Fibroblast of lung (primary cell): ENCODE data around the gene NLRC5.

ENCODE experiments used
- CTCF ChIP-seq, 2 donors: IDR thresholded peaks in 1 of 2; conservative IDR thresholded peaks in 1 of 2; 1 replicate in 1 of 2; 2 replicates in 1 of 2; pipeline ENCODE4 v1.5.1; 2011 to 2012; ENCODE audit warnings: low read length in 2 of 2, control low read depth in 1 of 2, inconsistent platforms in 1 of 2, low read depth in 1 of 2, mild to moderate bottlenecking in 1 of 2
- EZH2 ChIP-seq: IDR thresholded peaks from 2 replicates; pipeline ENCODE4 v1.5.1; 2012; ENCODE audit warnings: low read length, control low read depth, mild to moderate bottlenecking; ENCODE audit errors: missing control alignments

GRCh38 chr16:57036945-57037344 is 47.6 kb downstream of the NLRC5 start:
- TF ChIP-seq CTCF (conservative IDR thresholded peaks at IDR 0.05 in 1 of 2, IDR thresholded peaks at IDR 0.05 in 1 of 2; ENCODE audit: low read depth in 1 of 2, low read length in 2 of 2): no peak
- TF ChIP-seq EZH2: no peak
